Adrenal gland (tissue), 12 donors: Measurements from ENCODE around the gene EMX1. TPM values are rescaled to one million over a fixed set of nuclear protein-coding genes. Genes with fewer than 3 reads are reported as not detected.

Experiments used
- DNase-seq, 7 donors: peaks; one replicate each; pipeline ENCODE4 v3.0.0-alpha.2; 2019 to 2020
- H3K27ac ChIP-seq, 5 donors: fragments of 200-600 bp; sonication (generic) in 4 of 5; 1 replicate in 3 of 5; 2 replicates in 2 of 5; pipeline versions ENCODE4 v1.5.1 to v1.8.0; 2016 to 2020; ENCODE audit warnings: mild to moderate bottlenecking in 1 of 5
- H3K27me3 ChIP-seq: fragments of 200-600 bp; 2 replicates; pipeline ENCODE4 v1.8.0; 2021
- H3K36me3 ChIP-seq, 2 donors: fragments of 200-600 bp; replicated peaks in 1 of 2; 1 replicate in 1 of 2; 2 replicates in 1 of 2; pipeline versions ENCODE4 v1.5.1 to v1.8.0; 2018 to 2022
- H3K4me1 ChIP-seq, 2 donors: fragments of 200-600 bp; replicated peaks in 1 of 2; 1 replicate in 1 of 2; 2 replicates in 1 of 2; pipeline versions ENCODE4 v1.5.1 to v1.8.0; 2018 to 2021
- H3K4me3 ChIP-seq, 4 donors: fragments of 200-600 bp; sonication (generic) in 3 of 4; one replicate each; pipeline ENCODE4 v1.5.1; 2016 to 2018
- H3K9me3 ChIP-seq, 3 donors: fragments of 200-600 bp; sonication (generic) in 1 of 3; replicated peaks in 1 of 3; 1 replicate in 2 of 3; 2 replicates in 1 of 3; pipeline versions ENCODE4 v1.5.1 to v1.8.0; 2016 to 2021
- POLR2A ChIP-seq, 2 donors: fragments of 450-650 bp; IDR thresholded peaks; one replicate each; pipeline ENCODE4 v1.6.1; 2017; ENCODE audit warnings: antibody characterized with exemption in 2 of 2, mild to moderate bottlenecking in 2 of 2, moderate library complexity in 1 of 2
- WGBS, 4 donors: extraction: QIAGEN DNeasy Blood & Tissue Kit in 2 of 4; methylation state at CpG; one replicate each; pipeline versions ENCODE4 v1.1.5 to v1.1.7; 2013 to 2017; 5-methylcytosine and 5-hydroxymethylcytosine counted together
- intact Hi-C, 2 donors: fragments of 100-400 bp; cut with DNase I; formaldehyde crosslinking; loops; one replicate each; pipeline versions ENCODE4 v1.14.1 to v1.15.0; 2022 to 2023
- polyA plus RNA-seq, 3 donors: library from polyadenylated mRNA; stranded (reverse); fragments of 200-250 nt in 2 of 3; fragments of 350-450 nt in 1 of 3; fragmentation: Illumina TruSeq in 1 of 3; extraction: RNeasy Lipid Tissue Mini Kit (QIAGEN cat#74804) in 1 of 3; gene quantifications; one replicate each; pipeline ENCODE4 v1.2.3, GENCODE V29; 2013 to 2014
- total RNA-seq, 9 donors: library from RNA; depleted of rRNA in 4 of 9; stranded (reverse); fragments of >200 nt in 4 of 9; fragments of 120-200 nt in 1 of 9; fragmentation: NEBNext Ultra II Directional in 1 of 9; extraction: Animal tissue kit (Norgen Biotek cat#: 25700) in 1 of 9; gene quantifications; one replicate each; pipeline versions ENCODE4 v1.1.0 to v1.2.4, GENCODE V29; 2013 to 2023
- TF ChIP-seq, protein P1 (sequence below), 6 experiments: fragments of 450-650 bp in 4 of 6; fragments of 200-600 bp in 2 of 6; sonication (generic) in 1 of 6; IDR thresholded peaks; 1 replicate in 5 of 6; 2 replicates in 1 of 6; pipeline versions ENCODE4 v1.5.1 to v1.8.0; 2016 to 2021; ENCODE audit warnings: antibody characterized with exemption in 6 of 6, mild to moderate bottlenecking in 2 of 6, moderate library complexity in 1 of 6
- donor health status: healthy with polysubstance abuse.
- donor health status: Bipolar disorder and iron deficiency.
- donor health status: DM: yes; HTN: yes; CAD: no.
- donor health status: DM: no; HTN: no; CAD: no.
- donor health status: DM: no; HTN: no; CAD: no.
- donor health status: DM: yes; HTN: yes; CAD: no.

The EMX1 gene
- total and polyA plus RNA-seq, 12 donors = 0.10 to 0.15 TPM; not detected in 10

DNA sequence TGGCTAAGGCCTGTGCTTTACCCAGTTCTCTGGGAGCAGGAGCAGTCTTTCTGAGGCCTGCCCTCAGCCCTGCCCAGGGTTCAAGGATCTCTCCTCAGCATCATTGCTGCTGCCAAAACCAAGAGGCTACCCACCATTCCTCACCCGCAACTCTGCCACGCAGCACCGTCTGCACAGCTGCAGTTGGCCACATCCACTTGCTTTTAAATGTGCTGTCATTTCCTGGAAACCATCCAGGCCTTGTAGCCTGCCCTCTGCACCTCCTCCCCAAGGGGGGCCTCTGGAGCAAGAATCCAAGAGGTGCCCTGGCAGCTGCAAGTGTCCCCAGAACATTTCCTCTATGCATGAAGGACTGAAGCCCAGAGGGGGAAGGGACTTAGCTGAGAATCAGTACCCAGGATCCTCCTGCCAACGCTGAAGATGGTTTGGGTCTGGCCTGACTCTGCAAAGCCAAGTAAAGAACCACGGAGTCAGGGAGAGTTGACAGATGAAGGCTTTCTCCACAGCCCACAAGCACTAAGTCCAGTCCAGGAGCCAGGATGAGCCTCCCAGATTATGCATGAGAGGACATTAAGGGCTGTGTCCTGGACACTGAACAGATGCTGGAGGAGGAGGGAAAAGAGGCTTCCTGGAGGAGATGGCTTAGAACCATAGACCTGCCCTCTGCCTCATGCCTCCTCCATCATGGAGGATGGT lies 14.9 kb downstream of the EMX1 start:
- Histone ChIP-seq H3K36me3 (no peaks in the 10 kb centered on the region), H3K4me3 (no peak overlapping the region), H3K4me1 (no peaks in the 10 kb centered on the region), H3K27me3 (peaks cover 23% of the 10 kb centered on the region), H3K27ac (no peak overlapping the region), H3K9me3 (no peaks in the 10 kb centered on the region)
- WGBS, 4 donors = 50 to 65% (median 53%) methylated on average over 1 to 5 of the region's 5 CpGs
- intact Hi-C loops = no loop called here
- no peak for DNase-seq
- TF ChIP-seq, protein P1, sequence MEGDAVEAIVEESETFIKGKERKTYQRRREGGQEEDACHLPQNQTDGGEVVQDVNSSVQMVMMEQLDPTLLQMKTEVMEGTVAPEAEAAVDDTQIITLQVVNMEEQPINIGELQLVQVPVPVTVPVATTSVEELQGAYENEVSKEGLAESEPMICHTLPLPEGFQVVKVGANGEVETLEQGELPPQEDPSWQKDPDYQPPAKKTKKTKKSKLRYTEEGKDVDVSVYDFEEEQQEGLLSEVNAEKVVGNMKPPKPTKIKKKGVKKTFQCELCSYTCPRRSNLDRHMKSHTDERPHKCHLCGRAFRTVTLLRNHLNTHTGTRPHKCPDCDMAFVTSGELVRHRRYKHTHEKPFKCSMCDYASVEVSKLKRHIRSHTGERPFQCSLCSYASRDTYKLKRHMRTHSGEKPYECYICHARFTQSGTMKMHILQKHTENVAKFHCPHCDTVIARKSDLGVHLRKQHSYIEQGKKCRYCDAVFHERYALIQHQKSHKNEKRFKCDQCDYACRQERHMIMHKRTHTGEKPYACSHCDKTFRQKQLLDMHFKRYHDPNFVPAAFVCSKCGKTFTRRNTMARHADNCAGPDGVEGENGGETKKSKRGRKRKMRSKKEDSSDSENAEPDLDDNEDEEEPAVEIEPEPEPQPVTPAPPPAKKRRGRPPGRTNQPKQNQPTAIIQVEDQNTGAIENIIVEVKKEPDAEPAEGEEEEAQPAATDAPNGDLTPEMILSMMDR (IDR thresholded peaks at IDR 0.05) = no peak
- TF ChIP-seq POLR2A (IDR thresholded peaks at IDR 0.05) = no peak

DNA sequence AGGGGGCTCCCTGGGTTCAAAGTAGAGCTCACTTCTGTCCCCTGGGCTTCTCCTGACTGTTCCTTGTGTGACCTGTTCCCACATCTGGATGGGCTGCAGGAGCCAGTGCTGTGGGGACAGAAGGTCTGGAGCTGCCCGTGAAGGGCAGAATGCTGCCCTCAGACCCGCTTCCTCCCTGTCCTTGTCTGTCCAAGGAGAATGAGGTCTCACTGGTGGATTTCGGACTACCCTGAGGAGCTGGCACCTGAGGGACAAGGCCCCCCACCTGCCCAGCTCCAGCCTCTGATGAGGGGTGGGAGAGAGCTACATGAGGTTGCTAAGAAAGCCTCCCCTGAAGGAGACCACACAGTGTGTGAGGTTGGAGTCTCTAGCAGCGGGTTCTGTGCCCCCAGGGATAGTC lies 15.5 kb downstream of the EMX1 start:
- no peak overlapping the region for H3K27ac ChIP-seq
- DNase-seq = no peak
- 90 to 98% (median 95%) methylated on average over 2 to 4 of the region's 4 CpGs for WGBS, 4 donors
- intact Hi-C loops = no loop called here
- no peaks in the 10 kb centered on the region for H3K36me3 ChIP-seq
- TF ChIP-seq POLR2A (IDR thresholded peaks at IDR 0.05) = no peak
- H3K4me3 ChIP-seq = no peak overlapping the region
- H3K27me3 ChIP-seq = peaks cover 17% of the 10 kb centered on the region
- H3K4me1 ChIP-seq = no peaks in the 10 kb centered on the region
- H3K9me3 ChIP-seq = no peaks in the 10 kb centered on the region

GRCh38 chr2:72933207-72933606 lies 15.9 kb downstream of the EMX1 start:
- H3K27ac ChIP-seq = no peak overlapping the region
- no peak overlapping the region for H3K4me3 ChIP-seq
- H3K27me3 ChIP-seq = peaks cover 13% of the 10 kb centered on the region
- DNase-seq = no peak
- no peaks in the 10 kb centered on the region for H3K4me1 ChIP-seq
- H3K9me3 ChIP-seq = no peaks in the 10 kb centered on the region
- intact Hi-C loops = no loop called here
- TF ChIP-seq, protein P1 (IDR thresholded peaks at IDR 0.05) = no peak
- TF ChIP-seq POLR2A (IDR thresholded peaks at IDR 0.05) = no peak
- 87 to 96% (median 92%) methylated on average over 3 to 5 of the region's 5 CpGs for WGBS, 4 donors
- H3K36me3 ChIP-seq = no peaks in the 10 kb centered on the region

GRCh38 chr2:72933646-72934151 lies 16.4 kb downstream of the EMX1 start:
- no peak for TF ChIP-seq POLR2A (IDR thresholded peaks at IDR 0.05)
- H3K4me1 ChIP-seq = no peaks in the 10 kb centered on the region
- no peaks in the 10 kb centered on the region for H3K9me3 ChIP-seq
- 88 to 94% (median 92%) methylated on average over 8 to 12 of the region's 12 CpGs for WGBS, 4 donors
- no peaks in the 10 kb centered on the region for H3K36me3 ChIP-seq
- H3K4me3 ChIP-seq = no peak overlapping the region
- H3K27me3 ChIP-seq = peaks cover 8% of the 10 kb centered on the region
- DNase-seq = no peak
- no peak overlapping the region for H3K27ac ChIP-seq
- intact Hi-C loops = no loop called here

GRCh38 chr2:72934683-72935610 lies 17.6 kb downstream of the EMX1 start:
- DNase-seq = peak in 1 of 7 donors; percentile 36
- no peaks in the 10 kb centered on the region for H3K27me3 ChIP-seq
- TF ChIP-seq, protein P1 (IDR thresholded peaks at IDR 0.05) = peak in 4 of 6 experiments; percentile 11 to 42 (median 27)
- TF ChIP-seq POLR2A (IDR thresholded peaks at IDR 0.05) = no peak
- WGBS, 4 donors = 83 to 87% (median 85%) methylated on average over 14 of the region's 14 CpGs
- H3K4me1 ChIP-seq = no peaks in the 10 kb centered on the region
- H3K27ac ChIP-seq = no peak overlapping the region
- intact Hi-C loops = no loop called here
- H3K36me3 ChIP-seq = no peaks in the 10 kb centered on the region
- no peaks in the 10 kb centered on the region for H3K9me3 ChIP-seq
- no peak overlapping the region for H3K4me3 ChIP-seq
